Measurements from ENCODE around the gene TMEM80.

- TF ChIP-seq TARDBP (IDR thresholded peaks at IDR 0.05), result no peak
- TF ChIP-seq ELF4 (IDR thresholded peaks at IDR 0.05), result no peak
These were observed 46.5 kb downstream of the TMEM80 start for GRCh38 chr11:742156-742546.
